Psoas muscle (tissue), 8 donors: Measurements from ENCODE around the gene SFXN3. TPM values are rescaled to one million over a fixed set of nuclear protein-coding genes. Genes with fewer than 3 reads are reported as not detected.

Source experiments
- ATAC-seq, 4 donors: fragments of 200-7000 bp; cut with Tn5 transposase; one replicate each; pipeline ENCODE4 v1.9.1; 2020; ENCODE audit warnings: moderate library complexity in 3 of 4, mild to moderate bottlenecking in 2 of 4
- DNase-seq, 2 donors: peaks; one replicate each; pipeline ENCODE4 v3.0.0-alpha.2; 2020
- H3K27ac ChIP-seq: fragments of 200-600 bp; one replicate; pipeline ENCODE4 v1.8.0; 2022
- H3K27me3 ChIP-seq, 3 donors: fragments of 200-600 bp in 1 of 3; one replicate each; pipeline versions ENCODE4 v1.6.1 to v1.8.0; 2013 to 2022; ENCODE audit warnings: low read length in 2 of 3, mild to moderate bottlenecking in 2 of 3, moderate library complexity in 1 of 3; ENCODE audit not compliant: insufficient read depth in 3 of 3
- H3K36me3 ChIP-seq, 2 donors: fragments of 200-600 bp in 1 of 2; one replicate each; pipeline versions ENCODE4 v1.6.1 to v1.8.0; 2013 to 2022; ENCODE audit warnings: low read depth in 1 of 2, mild to moderate bottlenecking in 1 of 2, moderate library complexity in 1 of 2; ENCODE audit not compliant: insufficient read depth in 1 of 2
- H3K4me1 ChIP-seq: fragments of 200-600 bp; one replicate; pipeline ENCODE4 v1.8.0; 2022
- H3K4me3 ChIP-seq: fragments of 200-600 bp; one replicate; pipeline ENCODE4 v1.8.0; 2022; ENCODE audit warnings: mild to moderate bottlenecking
- H3K9me3 ChIP-seq: fragments of 200-600 bp; one replicate; pipeline ENCODE4 v1.8.0; 2022
- WGBS, 3 donors: extraction: QIAGEN DNeasy Blood & Tissue Kit; methylation state at CpG; one replicate each; pipeline versions ENCODE4 v1.1.6 to v1.1.7; 2013; 5-methylcytosine and 5-hydroxymethylcytosine counted together
- intact Hi-C, 2 donors: fragments of 100-400 bp; cut with DNase I; formaldehyde crosslinking; loops; one replicate each; pipeline versions ENCODE4 v1.11.0 to v1.14.2; 2022
- polyA plus RNA-seq, 3 donors: library from polyadenylated mRNA; stranded (reverse); fragments of 200-250 nt; gene quantifications; one replicate each; pipeline ENCODE4 v1.2.3, GENCODE V29; 2013
- total RNA-seq, 4 donors: library from RNA; stranded (reverse); fragmentation: NEBNext Ultra II Directional in 2 of 4; extraction: Animal tissue kit (Norgen Biotek cat#: 25700) in 2 of 4; gene quantifications; one replicate each; pipeline versions ENCODE4 v1.2.1 to v1.2.4, GENCODE V29; 2021 to 2023
- TF ChIP-seq, protein P1 (sequence below): fragments of 200-600 bp; IDR thresholded peaks from one replicate; pipeline ENCODE4 v1.8.0; 2022; ENCODE audit warnings: antibody characterized with exemption
- donor health status: healthy with polysubstance abuse.
- donor health status: DM: no; HTN: no; CAD: no; lungs with moderate emphysema.
- donor health status: Bipolar disorder and iron deficiency.
- donor health status: healthy.
- donor health status: DM: yes; HTN: yes; CAD: no.
- donor health status: DM: no; HTN: no; CAD: no.
- donor health status: DM: no; HTN: no; CAD: no.
- donor health status: DM: yes; HTN: yes; CAD: no.

SFXN3 gene
- total and polyA plus RNA-seq, 7 donors = 3.2 to 7.0 (median 4.9) TPM

- H3K27ac ChIP-seq = peak overlapping the region; percentile 100
- peak overlapping the region; percentile 93 for H3K4me3 ChIP-seq
- intact Hi-C loops = no loop called here
- WGBS, 3 donors = 67 to 83% (median 79%) methylated on average over 11 of the region's 11 CpGs
- H3K36me3 ChIP-seq = peaks cover 0 to 51% of the 10 kb centered on the region in 2 donors
- TF ChIP-seq, protein P1, sequence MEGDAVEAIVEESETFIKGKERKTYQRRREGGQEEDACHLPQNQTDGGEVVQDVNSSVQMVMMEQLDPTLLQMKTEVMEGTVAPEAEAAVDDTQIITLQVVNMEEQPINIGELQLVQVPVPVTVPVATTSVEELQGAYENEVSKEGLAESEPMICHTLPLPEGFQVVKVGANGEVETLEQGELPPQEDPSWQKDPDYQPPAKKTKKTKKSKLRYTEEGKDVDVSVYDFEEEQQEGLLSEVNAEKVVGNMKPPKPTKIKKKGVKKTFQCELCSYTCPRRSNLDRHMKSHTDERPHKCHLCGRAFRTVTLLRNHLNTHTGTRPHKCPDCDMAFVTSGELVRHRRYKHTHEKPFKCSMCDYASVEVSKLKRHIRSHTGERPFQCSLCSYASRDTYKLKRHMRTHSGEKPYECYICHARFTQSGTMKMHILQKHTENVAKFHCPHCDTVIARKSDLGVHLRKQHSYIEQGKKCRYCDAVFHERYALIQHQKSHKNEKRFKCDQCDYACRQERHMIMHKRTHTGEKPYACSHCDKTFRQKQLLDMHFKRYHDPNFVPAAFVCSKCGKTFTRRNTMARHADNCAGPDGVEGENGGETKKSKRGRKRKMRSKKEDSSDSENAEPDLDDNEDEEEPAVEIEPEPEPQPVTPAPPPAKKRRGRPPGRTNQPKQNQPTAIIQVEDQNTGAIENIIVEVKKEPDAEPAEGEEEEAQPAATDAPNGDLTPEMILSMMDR = no peak
- no peaks in the 10 kb centered on the region for H3K9me3 ChIP-seq
- DNase-seq (no peak), ATAC-seq (no peak)
- peaks cover 45% of the 10 kb centered on the region for H3K4me1 ChIP-seq
- H3K27me3 ChIP-seq = no peaks in the 10 kb centered on the region
Observed at GRCh38 chr10:101002456-101002855, 28.6 kb upstream of the SFXN3 start.

DNA sequence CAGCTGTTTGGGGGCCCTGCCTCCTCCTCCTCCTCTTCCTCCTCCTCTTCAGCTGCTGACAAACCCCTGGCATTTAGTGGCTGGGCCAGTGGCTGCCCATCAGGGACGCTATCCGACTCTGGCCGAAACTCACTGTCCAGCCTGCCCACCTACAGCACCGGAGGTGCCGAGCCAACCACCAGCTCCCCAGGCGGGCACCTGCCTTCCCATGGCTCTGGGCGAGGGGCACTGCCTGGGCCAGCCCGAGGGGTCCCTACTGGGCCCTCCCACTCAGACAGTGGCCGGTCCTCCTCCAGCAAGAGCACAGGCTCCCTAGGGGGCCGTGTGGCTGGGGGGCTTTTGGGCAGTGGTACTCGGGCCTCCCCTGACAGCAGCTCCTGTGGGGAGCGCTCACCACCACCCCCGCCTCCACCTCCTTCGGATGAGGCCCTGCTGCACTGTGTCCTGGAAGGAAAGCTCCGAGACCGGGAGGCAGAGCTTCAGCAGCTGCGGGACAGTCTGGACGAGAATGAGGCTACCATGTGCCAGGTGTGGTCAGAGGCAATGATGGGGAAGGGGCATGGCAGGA lies 27.3 kb upstream of the SFXN3 start:
- TF ChIP-seq, protein P1 = no peak
- no peak for ATAC-seq
- Histone ChIP-seq H3K27ac (peak overlapping the region; percentile 58), H3K4me3 (no peak overlapping the region), H3K4me1 (peaks cover 46% of the 10 kb centered on the region), H3K9me3 (no peaks in the 10 kb centered on the region), H3K27me3 (no peaks in the 10 kb centered on the region), H3K36me3 (peaks cover 0 to 52% of the 10 kb centered on the region in 2 donors)
- WGBS, 3 donors = 67 to 82% (median 72%) methylated on average over 17 to 18 of the region's 18 CpGs
- intact Hi-C loops = no loop called here
- peak in 1 of 2 donors; percentile 53 for DNase-seq

- H3K4me1 ChIP-seq = peaks cover 46% of the 10 kb centered on the region
- WGBS, 3 donors = 46 to 61% (median 59%) methylated on average over 23 of the region's 23 CpGs
- intact Hi-C loops = no loop called here
- no peaks in the 10 kb centered on the region for H3K9me3 ChIP-seq
- no peak for ATAC-seq
- H3K36me3 ChIP-seq = peaks cover 0 to 52% of the 10 kb centered on the region in 2 donors
- no peaks in the 10 kb centered on the region for H3K27me3 ChIP-seq
- DNase-seq = no peak
- no peak overlapping the region for H3K4me3 ChIP-seq
- H3K27ac ChIP-seq = no peak overlapping the region
- TF ChIP-seq, protein P1 = no peak
Observed at GRCh38 chr10:101005361-101005760, 25.7 kb upstream of the SFXN3 start.

DNA sequence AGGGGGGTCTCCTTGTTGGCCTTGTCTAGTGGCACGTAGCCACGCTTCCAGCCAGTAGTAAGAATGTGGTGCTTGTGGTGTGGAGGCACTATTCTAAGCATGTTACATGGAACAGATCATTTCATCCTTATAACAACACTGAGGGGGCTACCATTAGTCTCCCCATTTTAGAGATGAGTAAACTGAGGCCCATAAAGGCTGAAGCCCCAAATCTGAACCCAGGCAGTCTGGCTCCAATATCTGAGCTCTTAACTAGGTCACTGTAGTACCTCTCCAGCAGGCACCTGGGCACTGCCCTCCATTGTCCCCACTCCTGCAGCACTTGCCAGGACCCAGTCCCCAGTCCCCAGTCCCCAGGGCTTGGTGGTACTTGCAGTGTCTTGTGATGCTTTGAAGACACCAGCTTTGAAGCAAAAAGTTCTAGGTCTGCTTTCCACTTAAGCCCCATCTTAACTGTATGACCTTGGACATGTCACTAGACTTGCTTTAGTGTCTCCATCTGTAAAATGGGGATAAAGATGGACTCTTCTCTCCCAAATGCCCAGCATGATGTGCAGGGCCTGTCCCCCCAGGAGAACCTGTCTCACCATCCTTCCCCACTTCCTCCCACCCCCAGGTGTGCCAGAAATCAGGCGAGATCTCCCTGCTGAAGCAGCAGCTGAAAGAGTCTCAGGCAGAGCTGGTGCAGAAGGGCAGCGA lies 25.0 kb upstream of the SFXN3 start:
- no peak overlapping the region for H3K4me3 ChIP-seq
- TF ChIP-seq, protein P1 = no peak
- H3K36me3 ChIP-seq = peaks cover 0 to 52% of the 10 kb centered on the region in 2 donors
- no peak for DNase-seq
- intact Hi-C loops = no loop called here
- H3K4me1 ChIP-seq = peaks cover 39% of the 10 kb centered on the region
- no peaks in the 10 kb centered on the region for H3K27me3 ChIP-seq
- no peak overlapping the region for H3K27ac ChIP-seq
- H3K9me3 ChIP-seq = no peaks in the 10 kb centered on the region
- no peak for ATAC-seq
- 75 to 92% (median 77%) methylated on average over 4 of the region's 4 CpGs for WGBS, 3 donors
